NCI-H2227 (cell line): ENCODE results near the gene P2RX6.
A peak's percentile ranks its signal among the peaks of the same experiment; 100 is the strongest.

Experiments used
- DNase-seq: peaks from one replicate; lab custom pipeline; 2025; ENCODE audit not compliant: unreplicated experiment; lab: John Stamatoyannopoulos, UW

P2RX6 gene

DNA sequence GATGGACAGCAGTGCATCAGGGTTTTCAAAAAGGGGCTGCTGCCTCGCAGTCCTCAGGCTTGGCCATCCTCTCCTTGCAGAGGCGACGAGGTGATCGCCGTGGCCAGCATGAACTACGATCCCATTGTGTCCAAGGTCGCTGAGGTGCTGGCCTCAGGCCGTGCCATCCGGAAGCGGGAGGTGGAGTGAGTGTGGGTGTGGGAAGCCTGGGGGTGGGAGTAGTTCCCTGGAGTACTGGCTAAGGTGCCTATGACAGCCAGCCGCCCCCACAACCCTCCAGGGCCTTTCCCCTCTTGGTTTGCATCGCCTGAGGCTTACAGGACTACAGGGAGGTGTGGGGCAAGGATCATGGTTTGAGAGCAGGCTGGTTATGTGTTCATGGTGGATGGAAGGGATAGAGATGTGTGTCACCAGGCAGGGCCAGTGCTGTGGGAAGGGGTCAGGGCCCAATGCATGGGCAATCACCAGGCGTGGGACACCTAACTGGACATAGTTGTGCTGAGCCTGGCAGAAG is 35.0 kb upstream of the P2RX6 start:
- no peak for DNase-seq

- DNase-seq = no peak
Measured at GRCh38 chr22:20980523-20980922, 34.4 kb upstream of the P2RX6 start.

- DNase-seq = no peak
Measured at GRCh38 chr22:20980938-20981722, 33.8 kb upstream of the P2RX6 start.

GRCh38 chr22:20981787-20982562 is 33.0 kb upstream of the P2RX6 start, which contains the start of gene LZTR1:
LZTR1 (plus strand) TSS chr22:20982297; CDS start chr22:20982372, 75 bp downstream.
- peak; percentile 87 for DNase-seq

- no peak for DNase-seq
Measured at GRCh38 chr22:20982563-20982882, 32.4 kb upstream of the P2RX6 start.

- DNase-seq = no peak
Measured at GRCh38 chr22:20983081-20983771, 31.7 kb upstream of the P2RX6 start.

DNA sequence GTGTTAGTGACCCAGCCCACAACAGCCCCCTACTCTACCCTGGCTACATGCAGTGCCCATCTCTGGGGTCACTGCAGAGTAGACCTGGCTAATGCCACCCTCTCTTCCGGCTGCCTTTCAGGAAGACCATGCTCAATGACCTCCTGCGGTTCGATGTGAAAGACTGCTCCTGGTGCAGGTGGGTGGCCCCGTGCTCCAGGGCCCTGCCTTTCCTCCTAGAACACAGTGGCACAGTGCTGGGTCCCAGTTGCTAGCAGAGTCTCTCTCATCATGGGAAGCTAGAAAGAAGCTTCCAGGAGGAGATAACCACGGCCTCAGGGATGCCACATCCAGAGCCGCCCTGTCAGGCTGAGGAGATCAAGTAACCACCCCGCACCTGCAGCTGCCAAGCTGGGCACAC is 29.2 kb upstream of the P2RX6 start:
- DNase-seq = no peak

GRCh38 chr22:20986365-20986764 is 28.6 kb upstream of the P2RX6 start:
- DNase-seq = no peak

- DNase-seq = no peak
Measured at GRCh38 chr22:20987375-20987774, 27.6 kb upstream of the P2RX6 start.

- no peak for DNase-seq
Measured at GRCh38 chr22:20988573-20989322, 26.2 kb upstream of the P2RX6 start.

- no peak for DNase-seq
Measured at GRCh38 chr22:20989323-20990138, 25.4 kb upstream of the P2RX6 start.

DNA sequence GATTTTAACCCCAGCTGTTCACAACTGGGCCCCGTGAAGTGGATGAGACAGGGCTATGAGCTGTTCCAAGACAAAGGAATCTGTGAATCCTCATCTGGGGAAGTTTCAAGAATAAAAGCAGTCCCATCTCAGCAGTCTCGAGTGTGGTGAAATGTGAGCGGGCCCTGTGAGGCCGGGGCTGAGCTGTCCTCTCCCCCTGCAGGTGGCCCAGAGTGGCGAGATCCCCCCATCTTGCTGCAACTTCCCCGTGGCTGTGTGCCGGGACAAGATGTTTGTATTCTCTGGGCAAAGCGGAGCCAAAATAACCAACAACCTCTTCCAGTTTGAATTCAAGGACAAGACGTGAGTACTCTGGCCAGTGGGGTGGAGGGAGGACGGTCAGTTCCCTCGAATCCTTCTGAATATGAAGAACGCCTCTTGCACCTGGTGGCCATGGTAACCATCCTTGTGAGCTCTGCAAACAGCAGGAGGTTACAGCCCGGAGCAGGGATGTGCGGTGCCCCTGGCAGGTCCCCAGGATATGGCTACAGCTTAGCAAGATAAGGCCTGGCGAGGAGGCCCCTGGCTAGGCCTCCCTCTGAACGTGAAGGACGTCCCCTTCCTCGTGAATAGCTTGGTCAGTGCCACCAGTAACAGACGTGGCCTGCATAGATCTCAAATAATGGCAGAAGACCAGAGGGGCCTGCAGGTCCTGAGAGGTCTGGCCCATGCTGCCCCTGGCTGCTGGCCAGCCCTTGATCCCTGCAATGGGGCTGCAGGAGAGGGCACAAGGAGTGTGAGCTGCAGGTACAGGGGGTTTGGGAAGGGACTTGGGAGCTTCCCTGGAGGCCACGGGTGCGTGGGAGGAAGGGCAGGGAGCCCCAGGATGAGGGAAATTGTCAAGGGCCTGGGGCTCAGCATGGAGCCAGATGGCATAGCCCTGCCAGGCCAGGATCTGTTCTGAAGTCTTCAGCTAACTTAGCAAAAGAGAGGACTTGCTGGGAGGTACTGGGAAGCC is 24.5 kb upstream of the P2RX6 start:
- no peak for DNase-seq

DNA sequence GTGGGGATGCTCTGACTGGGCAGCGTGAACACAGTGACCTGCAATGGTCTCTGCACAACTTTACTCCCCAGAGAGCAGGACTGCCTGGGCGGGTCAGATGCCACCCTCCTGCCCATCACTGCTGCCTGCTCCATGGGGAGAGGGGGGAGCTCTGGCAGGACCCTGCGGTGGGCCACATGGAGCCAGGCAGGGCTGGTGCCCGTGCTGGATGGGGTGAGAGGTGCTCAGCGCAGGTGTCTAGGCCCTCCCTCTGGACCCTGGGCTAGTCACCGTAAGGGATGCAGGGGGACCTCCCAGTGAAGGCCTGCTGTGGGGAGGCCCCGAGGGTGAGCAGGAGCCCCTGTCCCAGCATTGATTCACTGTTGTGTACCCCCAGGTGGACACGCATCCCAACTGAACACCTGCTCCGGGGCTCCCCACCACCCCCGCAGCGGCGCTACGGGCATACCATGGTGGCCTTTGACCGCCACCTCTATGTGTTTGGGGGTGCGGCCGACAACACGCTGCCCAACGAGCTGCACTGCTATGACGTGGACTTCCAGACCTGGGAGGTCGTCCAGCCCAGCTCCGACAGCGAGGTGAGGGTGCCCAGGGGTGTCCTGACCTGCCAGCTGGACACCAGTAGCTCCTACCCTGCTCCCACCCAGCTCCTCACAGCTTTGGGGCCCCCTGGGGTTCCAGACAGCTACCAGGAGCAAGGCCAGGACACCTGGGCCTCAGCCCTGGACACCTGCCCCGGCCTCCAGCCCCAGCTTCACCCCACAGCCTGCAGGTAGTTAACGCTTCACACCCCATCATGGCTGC is 23.5 kb upstream of the P2RX6 start:
- no peak for DNase-seq

DNA sequence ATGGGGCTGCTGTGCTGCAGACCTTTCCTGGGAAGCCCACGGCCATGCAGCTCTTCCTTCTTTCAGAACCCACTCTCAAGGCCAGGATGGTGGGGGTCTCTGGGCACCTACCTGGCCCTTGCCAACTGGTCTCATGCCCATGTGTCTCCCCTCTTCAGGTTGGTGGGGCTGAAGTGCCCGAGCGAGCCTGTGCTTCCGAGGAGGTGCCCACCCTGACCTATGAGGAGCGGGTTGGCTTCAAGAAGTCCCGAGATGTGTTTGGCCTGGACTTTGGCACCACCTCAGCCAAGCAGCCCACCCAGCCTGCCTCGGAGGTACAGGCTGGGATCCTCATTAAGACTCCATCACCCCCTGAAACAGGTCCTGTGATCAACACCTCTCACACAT is 22.9 kb upstream of the P2RX6 start:
- DNase-seq = no peak

DNA sequence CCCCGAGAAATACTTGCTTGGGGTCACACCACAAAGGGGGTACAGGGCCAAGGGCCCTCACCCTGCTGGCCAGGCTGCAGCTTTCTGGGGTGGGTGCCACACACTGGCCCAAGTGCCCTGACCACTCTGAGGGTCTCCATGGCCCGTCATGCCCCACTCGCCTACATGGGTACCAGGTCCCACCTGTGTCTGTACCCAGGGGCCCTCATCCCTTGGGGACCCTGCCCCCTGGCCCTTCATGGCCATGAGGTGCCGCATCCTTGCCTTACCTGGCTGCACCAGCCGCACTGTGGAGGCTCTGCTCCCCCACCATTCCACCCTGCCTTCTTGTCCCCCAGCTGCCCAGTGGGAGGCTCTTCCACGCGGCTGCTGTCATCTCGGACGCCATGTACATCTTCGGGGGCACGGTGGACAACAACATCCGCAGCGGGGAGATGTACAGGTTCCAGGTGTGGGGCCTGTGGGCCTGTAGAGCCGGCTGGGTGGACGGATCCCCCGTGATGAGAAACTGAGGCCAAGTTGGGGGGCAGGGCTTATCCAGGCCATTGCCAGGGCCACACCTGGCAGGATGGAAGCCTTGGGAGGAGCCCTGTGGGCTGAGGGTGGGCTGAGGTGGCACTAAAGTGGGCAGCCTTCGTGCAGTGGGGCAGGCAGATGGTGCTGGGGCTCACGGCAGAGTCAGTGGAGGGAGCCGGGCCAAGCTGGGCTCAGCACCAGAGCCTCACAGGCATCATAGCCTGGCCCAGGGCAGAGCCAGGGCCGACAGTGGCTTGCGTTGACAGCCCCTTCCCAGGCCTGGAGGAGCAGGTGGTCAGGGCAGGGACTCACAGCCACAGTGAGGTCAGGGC is 22.3 kb upstream of the P2RX6 start:
- DNase-seq = no peak

- DNase-seq = no peak
Measured at GRCh38 chr22:20993304-20994127, 21.4 kb upstream of the P2RX6 start.
